GM10248 (cell line): ENCODE measurements around the gene FAM217B.

Source experiments
- CTCF ChIA-PET: fragments of 300-600 bp; sonication (Branson Sonifier 250); formaldehyde crosslinking; extraction: SDS; loops from one replicate; lab custom pipeline; 2021; ENCODE audit warnings: antibody characterized with exemption; lab: Yijun Ruan, JAX
- POLR2A ChIA-PET: fragments of 350-650 bp; sonication (Branson Sonifier 250); formaldehyde crosslinking; extraction: SDS; loops from one replicate; lab custom pipeline; 2020; ENCODE audit warnings: antibody characterized with exemption; lab: Yijun Ruan, JAX
- DNase-seq: peaks from one replicate; pipeline ENCODE4 v3.0.0; 2012; ENCODE audit errors: extremely low spot score
- TF ChIP-seq, protein P1 (sequence below): IDR thresholded peaks from 2 replicates; pipeline ENCODE4 v1.5.1; 2012; ENCODE audit warnings: mild to moderate bottlenecking, low read depth; ENCODE audit errors: extremely low read depth, missing control alignments, control extremely low read depth

The FAM217B gene

DNA sequence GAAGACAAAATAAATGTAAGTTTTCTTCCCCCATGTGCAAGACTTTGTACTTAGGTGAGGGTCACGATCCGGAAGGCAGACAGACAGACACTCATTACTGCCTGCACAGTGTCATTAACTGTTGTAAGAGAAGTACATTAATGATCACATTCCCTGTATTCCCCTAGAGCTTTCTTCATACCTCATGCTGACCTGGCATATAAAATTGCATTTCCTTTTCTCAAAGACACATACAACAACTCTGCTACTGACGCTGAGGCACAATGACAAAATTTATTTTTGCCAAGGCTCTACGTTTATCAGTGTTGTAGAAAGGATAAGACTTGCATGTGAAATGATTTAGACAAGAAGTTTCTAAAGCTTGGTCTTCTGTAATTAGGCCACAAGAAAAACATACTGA is 3.8 kb upstream of the FAM217B start:
- ChIA-PET CTCF (interaction anchor here (1.0 to 6.2 kb wide), 5 partner anchors 9 to 34 kb away, joined by 3 to 94 read pairs (median 9); no protein-coding TSS in a partner anchor), POLR2A (no interaction called here)
- TF ChIP-seq, protein P1, sequence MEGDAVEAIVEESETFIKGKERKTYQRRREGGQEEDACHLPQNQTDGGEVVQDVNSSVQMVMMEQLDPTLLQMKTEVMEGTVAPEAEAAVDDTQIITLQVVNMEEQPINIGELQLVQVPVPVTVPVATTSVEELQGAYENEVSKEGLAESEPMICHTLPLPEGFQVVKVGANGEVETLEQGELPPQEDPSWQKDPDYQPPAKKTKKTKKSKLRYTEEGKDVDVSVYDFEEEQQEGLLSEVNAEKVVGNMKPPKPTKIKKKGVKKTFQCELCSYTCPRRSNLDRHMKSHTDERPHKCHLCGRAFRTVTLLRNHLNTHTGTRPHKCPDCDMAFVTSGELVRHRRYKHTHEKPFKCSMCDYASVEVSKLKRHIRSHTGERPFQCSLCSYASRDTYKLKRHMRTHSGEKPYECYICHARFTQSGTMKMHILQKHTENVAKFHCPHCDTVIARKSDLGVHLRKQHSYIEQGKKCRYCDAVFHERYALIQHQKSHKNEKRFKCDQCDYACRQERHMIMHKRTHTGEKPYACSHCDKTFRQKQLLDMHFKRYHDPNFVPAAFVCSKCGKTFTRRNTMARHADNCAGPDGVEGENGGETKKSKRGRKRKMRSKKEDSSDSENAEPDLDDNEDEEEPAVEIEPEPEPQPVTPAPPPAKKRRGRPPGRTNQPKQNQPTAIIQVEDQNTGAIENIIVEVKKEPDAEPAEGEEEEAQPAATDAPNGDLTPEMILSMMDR = no peak
- no peak for DNase-seq

DNA sequence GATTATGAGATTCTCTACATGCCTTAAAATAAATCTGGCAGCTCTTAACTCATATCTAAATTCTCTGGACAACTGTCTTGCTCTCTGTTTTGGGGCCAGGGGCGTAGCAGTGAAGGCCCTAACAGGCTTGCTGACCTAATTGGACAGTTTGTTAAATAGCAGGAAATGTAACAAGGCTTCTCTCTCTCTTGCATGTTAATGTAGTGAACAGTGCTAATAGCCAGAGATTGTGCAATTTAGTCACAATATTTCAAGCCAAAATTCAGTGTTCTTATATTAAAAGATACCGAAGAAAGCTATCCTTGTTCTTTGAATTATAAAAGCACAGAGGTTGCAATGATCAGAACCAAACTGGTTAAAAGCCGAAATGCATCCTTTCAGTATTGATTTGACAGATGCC is 3.0 kb upstream of the FAM217B start:
- no peak for DNase-seq
- CTCF ChIA-PET = interaction anchor here (1.0 to 6.2 kb wide), 5 partner anchors 10 to 35 kb away, joined by 3 to 94 read pairs (median 9); no protein-coding TSS in a partner anchor
- TF ChIP-seq, protein P1 = no peak
- POLR2A ChIA-PET = no interaction called here

DNA sequence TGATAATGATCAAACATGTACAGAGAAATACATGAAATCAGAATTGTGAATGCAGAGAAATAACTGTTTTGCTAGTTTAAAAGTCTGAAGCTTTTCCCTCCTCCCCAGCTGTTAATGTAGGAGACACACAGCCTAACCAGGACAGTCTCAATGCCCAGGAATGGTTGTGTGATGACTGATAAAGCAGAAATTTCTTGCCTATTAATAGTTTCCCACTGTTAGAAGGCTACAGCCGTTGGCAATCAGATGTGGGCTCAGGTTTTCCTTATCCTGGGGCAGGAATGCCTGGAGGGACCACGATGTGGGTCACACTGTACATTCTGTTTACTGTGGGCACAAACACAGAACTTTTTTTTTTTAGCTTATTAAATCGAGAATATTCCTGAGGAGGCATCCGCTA is 2.0 kb upstream of the FAM217B start:
- POLR2A ChIA-PET = no interaction called here
- TF ChIP-seq, protein P1 = no peak
- CTCF ChIA-PET = interaction anchor here (1.2 to 6.2 kb wide), 2 partner anchors 10 to 1958 kb away, joined by 3 to 94 read pairs; no protein-coding TSS in a partner anchor
- DNase-seq = no peak

DNA sequence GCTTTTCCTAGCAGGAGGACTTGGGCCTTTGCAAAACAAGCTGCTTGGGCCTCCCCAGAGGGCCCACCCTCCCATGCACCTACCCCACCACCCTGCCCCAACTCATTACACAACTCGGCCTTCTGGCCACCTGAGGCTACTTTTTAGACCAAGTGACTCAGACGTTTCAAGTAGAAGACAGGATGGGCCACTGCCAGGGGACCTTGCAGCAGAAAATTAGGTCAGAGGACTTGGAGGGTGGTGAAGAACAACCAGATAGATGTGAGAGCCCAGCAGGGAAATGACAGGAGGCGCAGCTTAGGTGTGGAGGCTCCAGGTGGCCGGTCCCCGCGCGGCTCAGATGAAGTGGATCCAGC is 1.5 kb upstream of the FAM217B start:
- TF ChIP-seq, protein P1 = no peak
- CTCF ChIA-PET = interaction anchor here (0.8 to 6.2 kb wide), 3 partner anchors 9 to 1958 kb away, joined by 3 to 94 read pairs (median 3); no protein-coding TSS in a partner anchor
- DNase-seq = no peak
- POLR2A ChIA-PET = no interaction called here

DNA sequence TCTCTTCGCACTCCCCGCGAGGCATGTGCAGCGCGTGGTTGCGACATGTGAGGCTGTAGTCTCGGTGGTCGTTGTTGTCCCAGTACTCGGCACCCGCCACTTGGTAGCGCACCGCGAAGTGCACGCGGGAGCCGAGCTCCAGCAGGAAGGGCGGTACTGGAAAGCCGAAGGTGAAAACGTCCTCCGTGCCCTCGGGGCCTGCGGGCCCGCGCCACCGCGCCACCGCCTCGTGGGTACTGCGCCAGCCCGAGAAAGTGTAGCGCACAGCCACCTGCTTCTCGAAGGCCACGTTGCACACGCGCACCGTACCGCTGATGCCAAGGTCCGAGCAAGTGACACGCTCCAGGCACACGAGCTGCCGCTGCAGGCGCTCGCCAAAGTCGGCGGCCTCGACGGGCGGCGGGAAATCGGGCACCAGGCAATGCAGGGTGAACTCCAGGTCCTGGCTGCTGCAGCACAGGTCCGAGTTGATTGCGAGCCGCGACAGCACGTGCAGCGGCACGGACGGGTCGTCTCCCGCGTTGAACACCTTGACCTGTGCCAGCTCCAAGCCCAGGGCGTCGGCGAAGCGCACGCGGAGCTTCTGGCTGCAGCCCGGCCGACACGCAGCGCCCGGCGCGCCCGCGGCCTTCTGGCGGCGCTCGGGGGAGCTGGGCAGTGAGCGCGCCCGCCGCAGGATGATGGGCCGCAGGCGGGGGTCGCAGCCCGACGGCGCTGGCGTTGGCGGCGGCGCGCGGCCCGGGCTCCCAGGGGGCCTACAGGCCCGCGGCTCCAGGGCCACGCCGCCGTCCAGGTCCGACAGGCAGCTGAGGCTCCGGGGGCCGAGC is 924 bp upstream of the FAM217B start:
- CTCF ChIA-PET = interaction anchor here (0.8 to 6.2 kb wide), 13 partner anchors 7 to 1957 kb away, joined by 3 to 94 read pairs (median 4); no protein-coding TSS in a partner anchor
- TF ChIP-seq, protein P1 = no peak
- no peak for DNase-seq
- POLR2A ChIA-PET = no interaction called here

DNA sequence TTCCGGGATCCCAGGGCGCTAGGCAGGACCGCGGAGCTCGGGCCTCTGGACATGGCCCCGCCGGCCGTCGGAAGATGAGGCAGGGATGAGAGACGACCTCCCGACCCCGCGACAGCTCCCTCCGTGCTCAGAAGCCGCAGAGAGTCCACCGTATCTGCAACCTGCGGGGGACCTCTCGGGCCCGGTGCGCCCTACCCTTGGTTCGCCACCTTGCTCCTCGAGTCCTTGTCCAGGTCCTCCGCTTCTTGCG is 385 bp upstream of the FAM217B start:
- POLR2A ChIA-PET = no interaction called here
- CTCF ChIA-PET = interaction anchor here (0.9 to 2.8 kb wide), 11 partner anchors 8 to 156 kb away, joined by 3 to 11 read pairs (median 5); no protein-coding TSS in a partner anchor
- TF ChIP-seq, protein P1 = no peak
- DNase-seq = peak; percentile 43
